AML-193 (cell line): Measurements from ENCODE around the gene WASF3.
"Not testable (repeated sequence)": the region's sequence is repeated elsewhere in the genome, so short reads cannot be mapped to it uniquely, and the experiment has no call there.

ENCODE experiments used
- DNase-seq, 2 experiments: peaks; one replicate each; lab custom pipeline; 2025; lab: John Stamatoyannopoulos, UW

The WASF3 gene

GRCh38 chr13:26635634-26636033, 78.2 kb downstream of the WASF3 start:
- not testable (repeated sequence) for DNase-seq

DNA sequence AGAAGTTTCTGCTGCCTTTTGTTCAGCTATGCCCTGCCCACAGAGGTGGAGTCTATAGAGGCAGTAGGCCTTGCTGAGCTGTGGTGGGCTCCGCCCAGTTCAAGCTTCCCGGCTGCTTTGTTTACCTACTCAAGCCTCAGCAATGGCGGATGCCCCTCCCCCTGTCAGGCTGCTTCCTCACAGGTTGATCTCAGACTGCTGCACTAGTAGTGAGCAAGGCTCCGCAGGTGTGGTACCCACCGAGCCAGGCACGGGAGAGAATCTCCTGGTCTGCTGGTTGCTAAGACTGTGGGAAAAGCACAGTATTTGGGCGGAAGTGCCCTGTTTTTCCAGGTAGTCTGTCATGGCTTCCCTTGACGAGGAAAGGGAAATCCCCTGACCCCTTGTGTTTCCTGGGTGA, 78.6 kb downstream of the WASF3 start:
- not testable (repeated sequence) for DNase-seq

DNA sequence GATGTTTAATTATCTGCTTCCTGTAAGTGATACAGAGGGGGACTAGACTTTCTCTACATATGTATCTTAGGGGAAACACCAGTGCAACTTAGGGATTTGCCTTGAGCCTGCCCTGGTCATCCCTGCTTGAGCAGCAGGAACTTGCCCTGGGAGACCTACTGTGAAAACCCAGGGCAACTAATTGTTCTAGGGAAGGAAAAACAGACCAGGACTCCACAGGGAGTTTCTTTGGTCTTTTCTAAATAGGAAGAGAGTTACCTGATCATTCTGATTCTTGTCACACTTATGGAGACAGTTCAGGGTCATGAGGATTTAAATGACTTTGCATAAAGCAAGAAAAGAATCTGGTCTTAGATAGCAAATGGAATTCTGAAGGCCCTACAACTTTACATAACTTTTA, 89.1 kb downstream of the WASF3 start:
- no peak for DNase-seq

GRCh38 chr13:26651234-26651633, 93.8 kb downstream of the WASF3 start:
- no peak for DNase-seq

DNA sequence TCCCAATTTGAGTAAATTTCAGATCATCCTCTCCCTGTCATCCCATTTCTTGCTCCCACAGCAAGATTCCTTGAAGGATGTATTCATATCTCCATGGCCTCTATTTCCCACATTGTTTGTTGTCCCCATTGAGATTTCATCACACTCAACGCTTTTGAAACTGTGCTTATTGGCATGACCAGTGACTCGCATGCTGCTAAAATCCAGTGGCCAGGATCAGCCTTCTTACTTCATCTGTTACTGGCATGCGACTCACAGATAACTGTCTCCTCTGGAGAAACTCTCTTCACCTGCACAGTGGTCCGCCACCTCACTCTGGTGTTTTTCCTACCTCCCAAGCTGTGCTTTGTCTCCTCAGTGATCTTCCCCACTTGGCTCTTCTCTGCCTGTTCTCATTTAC, 95.8 kb downstream of the WASF3 start:
- no peak for DNase-seq

DNA sequence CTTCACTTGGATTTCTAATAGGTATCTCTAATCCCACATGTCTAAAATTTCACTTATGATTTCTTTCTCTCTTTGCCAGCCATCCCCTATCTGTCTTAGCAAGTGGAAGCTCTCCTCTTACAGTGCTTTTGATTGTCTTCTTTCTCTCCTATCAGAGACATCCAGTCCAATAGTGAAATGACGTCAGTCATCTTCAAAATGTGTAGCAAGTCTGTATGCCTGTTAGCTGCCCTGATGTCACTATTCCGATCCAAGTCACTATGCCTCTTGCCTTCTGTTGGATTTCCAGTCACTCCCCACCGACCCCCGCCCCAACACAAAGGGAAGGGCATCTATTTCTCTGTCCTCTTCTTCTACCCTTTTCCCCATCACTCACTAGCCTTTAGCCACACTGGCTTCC, 96.4 kb downstream of the WASF3 start:
- no peak for DNase-seq

GRCh38 chr13:26656919-26657318, 99.4 kb downstream of the WASF3 start:
- peak; percentile 33 to 51 for DNase-seq

GRCh38 chr13:26658448-26659385, 101.2 kb downstream of the WASF3 start:
- no peak for DNase-seq

DNA sequence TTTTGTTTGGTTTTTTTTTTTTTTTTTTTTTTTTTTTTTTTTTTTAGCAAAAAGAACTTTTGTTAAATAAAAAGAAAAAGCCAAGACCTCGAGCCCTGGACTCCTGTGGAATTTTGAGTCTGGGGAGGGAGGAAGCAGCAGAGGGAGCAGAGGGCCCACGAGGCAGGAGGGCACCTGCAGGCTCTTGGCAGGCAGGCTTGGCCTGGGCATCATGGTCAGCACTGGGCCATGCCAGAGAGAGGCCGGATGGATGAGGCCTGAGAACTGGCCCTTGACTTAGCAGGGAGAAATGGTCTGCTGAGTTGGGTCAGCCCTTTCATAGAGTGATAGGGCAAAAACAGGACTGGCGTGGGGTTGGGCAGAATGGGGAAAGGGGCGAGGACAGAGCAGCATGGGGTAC, 102.7 kb downstream of the WASF3 start:
- no peak for DNase-seq

DNA sequence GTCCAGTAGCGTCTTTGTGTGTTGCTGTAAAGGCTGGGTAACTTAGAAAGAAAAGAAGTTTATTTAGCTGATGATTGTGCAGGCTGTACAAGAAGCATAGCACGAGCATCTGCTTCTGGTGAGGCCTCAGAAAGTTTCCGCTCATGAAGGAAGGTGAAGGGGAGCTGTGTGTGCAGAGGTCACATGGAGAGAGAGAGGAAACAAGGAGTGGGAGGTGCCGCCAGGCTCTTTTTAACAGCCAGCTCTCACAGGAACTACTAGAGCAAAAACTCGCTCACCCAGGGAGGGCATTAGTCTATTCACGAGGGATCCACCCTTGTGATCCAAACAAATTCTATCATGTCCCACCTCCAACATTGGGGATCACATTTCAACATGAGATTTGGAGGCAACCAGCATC, 103.3 kb downstream of the WASF3 start:
- no peak for DNase-seq

DNA sequence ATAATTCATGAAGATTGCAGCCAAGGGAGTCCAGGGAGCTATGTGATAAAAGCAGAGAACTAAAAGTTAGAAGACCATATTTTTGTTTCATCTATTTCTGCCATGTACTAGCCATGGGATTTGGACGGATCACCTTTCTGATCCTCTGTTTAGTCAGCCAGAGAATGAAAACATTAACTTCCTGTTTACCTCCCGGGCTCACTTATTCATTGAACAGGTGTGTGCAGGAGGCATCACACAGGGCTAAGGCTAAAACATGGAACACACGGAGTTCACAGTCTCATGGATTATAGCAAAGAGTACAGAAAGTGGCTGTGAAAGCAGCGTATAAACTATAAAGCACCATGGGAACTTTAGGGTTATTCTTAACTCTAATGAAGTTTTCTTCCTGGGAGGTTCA, 106.3 kb downstream of the WASF3 start:
- no peak for DNase-seq

GRCh38 chr13:26664286-26664685, 106.8 kb downstream of the WASF3 start:
- no peak for DNase-seq

- no peak for DNase-seq
Measured at GRCh38 chr13:26664876-26665275, 107.4 kb downstream of the WASF3 start.

DNA sequence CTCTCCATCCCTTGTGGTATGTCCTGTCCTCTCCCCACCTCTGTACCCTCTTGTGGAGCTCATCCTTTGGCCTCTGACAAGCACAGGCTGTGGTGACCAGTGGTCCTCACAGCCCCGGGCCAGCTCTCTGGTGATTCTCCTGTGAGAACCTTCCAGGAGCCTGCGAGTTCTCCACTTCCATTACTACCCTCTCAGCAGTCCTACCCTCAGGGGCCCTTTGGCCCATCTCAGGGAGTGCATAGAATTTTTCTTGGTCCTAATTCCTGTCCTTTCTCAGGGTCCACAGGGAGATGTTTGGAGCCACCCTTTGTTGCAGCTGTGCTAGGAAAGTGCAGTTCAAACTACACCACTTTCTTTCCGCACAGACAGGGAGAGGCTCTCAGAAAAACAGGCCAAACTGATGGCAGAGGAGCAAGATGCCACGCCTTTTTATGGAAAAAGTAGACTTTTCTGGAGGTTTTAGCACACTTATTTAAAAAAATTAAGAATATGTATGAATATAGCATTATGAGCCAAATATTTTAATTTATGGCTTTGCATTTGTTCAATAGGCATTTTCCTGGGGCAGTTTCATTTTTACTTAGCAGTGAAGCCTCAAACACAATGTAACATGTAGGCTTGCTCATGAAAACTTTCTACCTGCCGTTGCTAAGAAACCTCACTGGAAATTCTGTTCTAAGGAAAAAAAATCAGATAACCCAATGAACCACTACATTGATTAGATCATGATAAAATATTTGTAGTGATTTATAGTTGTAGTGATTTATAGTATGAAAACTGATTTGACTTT, 111.1 kb downstream of the WASF3 start:
- no peak for DNase-seq

DNA sequence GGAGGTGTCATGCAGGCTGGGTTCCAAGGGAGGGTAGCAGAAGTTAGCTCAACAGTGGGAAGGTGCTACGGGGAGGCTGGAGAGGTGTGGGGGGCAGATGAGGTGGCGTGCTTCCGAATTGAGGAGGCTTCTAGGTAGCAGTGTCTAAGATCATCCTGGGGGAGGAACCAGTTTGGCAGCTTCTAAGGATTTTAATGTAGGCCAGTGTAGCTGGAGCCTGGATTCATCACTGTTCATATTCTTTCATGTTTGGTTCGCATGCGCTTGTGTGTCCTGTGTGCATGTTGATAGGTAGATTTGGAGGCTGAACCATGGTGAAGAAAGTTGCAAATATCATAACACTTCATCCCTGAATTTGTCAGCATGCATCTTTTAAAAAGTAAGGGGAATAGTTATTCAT, 116.4 kb downstream of the WASF3 start:
- DNase-seq, result no peak

DNA sequence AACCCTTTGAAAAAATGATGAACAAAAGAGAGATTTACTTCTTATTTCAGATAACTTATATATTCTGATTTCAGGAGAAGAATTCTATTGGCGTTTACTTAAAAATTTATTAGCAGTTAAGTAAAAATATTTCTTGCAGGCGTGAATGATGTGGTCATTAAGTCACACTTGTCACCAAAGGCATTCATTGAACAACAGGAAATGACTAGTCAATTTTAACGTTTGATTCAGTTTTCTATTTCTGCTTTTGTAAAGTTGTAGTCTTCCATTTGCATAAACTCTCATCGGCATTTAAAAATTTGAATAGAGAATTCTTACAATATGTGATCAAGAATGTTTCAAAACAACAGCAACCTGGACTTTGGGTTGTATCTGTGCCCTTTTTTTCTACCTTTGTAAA, 119.7 kb downstream of the WASF3 start:
- DNase-seq, result no peak

DNA sequence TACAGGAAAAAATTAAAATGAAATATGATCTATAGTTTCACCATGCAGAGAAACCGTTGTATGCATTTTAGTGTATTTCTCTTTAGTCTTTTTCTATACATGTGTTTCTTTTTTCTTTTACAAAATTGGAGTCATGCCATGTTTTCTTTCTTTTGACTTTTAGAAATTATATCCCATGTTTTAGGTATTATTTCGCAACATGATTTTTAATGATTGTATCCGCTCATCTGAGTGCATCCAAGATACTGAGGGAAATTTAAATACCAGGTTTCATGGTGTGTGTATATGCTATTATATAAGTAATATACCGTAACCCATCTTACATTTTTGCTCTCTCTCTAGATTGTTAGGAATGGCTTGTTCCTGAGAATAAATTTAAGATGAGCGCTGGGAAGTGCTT, 120.8 kb downstream of the WASF3 start:
- no peak for DNase-seq

GRCh38 chr13:26678796-26679195, 121.3 kb downstream of the WASF3 start:
- DNase-seq, result no peak

DNA sequence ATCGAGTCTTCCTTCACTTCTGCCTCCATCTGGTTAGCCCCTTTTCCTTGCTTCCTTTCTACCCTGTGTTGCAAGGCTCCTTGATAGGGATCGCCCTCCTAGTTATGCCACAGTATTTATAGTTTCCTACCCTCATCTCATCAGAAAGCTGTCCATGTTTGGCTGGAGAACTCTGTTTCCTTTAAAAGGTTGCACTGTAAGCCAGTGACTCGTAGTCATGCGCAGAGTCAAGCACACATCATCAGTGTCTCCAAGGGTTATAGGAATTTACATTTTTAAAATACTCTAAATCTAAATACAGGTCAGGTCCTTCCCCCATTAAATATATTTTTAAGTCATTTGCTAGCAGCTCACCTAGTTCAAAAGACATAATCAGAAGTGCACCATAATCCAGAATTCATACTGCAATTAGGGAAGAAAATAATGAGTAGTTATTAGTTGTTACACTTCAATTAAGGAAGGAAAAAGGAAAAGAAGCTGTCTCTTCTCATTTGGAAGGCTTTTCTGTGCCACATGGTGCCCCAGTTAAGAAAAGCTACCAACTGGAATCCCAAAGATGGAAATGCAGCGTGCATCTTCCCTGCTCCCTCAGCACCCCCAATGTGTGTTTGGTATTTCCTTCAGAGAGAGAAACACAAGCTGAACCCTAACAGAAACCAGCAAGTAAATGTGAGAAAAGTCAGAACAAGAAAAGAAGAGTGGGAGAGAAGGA, 122.1 kb downstream of the WASF3 start:
- no peak for DNase-seq

- no peak for DNase-seq
Measured at GRCh38 chr13:26680123-26680450, 122.6 kb downstream of the WASF3 start.

DNA sequence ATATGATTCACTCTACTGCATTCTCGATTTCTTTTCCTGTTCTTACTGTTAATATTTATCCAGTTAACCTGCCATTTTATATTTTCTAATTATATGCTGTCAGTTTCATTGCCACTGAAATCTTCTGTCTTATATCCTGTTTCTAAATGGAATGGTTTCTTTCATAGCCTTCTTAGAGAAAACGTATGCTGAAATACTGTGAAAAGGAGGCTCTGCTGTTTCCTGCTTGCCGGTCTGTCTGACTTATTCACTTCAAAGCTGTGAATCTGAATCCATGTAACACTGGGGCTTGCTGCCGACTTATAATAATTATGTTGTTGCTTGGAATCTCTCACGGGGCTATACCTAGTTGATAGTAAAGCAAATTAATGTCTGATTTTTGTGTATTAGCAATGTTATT, 123.1 kb downstream of the WASF3 start:
- DNase-seq, result no peak

DNA sequence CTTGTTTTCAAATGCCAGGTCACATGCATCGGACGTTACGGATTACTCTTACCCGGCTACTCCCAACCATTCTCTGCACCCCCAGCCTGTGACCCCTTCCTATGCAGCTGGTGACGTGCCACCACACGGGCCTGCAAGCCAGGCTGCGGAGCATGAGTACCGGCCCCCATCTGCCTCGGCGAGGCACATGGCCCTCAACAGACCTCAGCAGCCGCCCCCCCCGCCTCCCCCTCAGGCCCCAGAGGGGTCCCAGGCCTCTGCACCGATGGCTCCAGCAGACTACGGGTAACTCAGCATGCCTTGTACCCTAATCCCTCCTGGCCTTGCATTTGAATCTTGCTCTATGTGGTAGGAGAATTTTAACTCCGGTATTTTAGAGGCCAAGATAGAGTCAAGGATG, 123.6 kb downstream of the WASF3 start:
- DNase-seq, result no peak

DNA sequence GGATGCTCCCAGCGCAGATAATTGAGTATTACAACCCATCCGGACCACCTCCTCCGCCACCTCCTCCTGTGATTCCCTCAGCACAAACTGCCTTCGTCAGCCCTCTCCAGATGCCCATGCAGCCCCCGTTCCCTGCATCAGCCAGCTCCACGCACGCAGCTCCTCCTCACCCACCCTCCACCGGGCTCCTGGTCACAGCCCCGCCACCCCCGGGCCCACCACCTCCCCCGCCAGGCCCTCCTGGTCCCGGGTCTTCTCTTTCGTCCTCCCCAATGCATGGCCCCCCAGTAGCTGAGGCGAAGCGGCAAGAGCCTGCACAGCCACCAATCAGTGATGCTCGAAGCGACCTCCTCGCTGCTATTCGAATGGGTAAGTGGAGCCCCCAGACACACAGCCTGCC, 125.1 kb downstream of the WASF3 start:
- no peak for DNase-seq
